MCF 10A (cell line): ENCODE data around the gene THRAP3. TPM values are rescaled to one million over a fixed set of nuclear protein-coding genes. Genes with fewer than 3 reads are reported as not detected.

Experiments
- BruUV-seq: library from RNA; stranded (reverse); fragments of 400-500 nt; replicated peaks from 2 replicates; lab custom pipeline; 2021; lab: Mats Ljungman, UMichigan
- CTCF ChIA-PET: fragments of 300-600 bp; sonication (Branson Sonifier 250); formaldehyde crosslinking; extraction: SDS; loops from one replicate; lab custom pipeline; 2021; ENCODE audit warnings: antibody characterized with exemption, inconsistent platforms; lab: Yijun Ruan, JAX
- POLR2A ChIA-PET: fragments of 300-600, 350-650 bp; sonication (Branson Sonifier 250); formaldehyde crosslinking; extraction: SDS; loops from one replicate; lab custom pipeline; 2020; ENCODE audit warnings: antibody characterized with exemption, inconsistent platforms; lab: Yijun Ruan, JAX
- DNase-seq: peaks from one replicate; pipeline ENCODE4 v3.0.0-alpha.2; 2018; ENCODE audit not compliant: unreplicated experiment
- H3K27ac Mint-ChIP-seq: one replicate; pipeline ENCODE4 v1.8.0; 2022; ENCODE audit warnings: mild to moderate bottlenecking, low read depth, mixed read lengths; ENCODE audit not compliant: unreplicated experiment
- H3K27me3 Mint-ChIP-seq: one replicate; pipeline ENCODE4 v1.8.0; 2022; ENCODE audit warnings: mixed read lengths; ENCODE audit not compliant: insufficient read depth, unreplicated experiment
- H3K36me3 Mint-ChIP-seq: one replicate; pipeline ENCODE4 v1.8.0; 2022; ENCODE audit warnings: mild to moderate bottlenecking, moderate library complexity, mixed read lengths; ENCODE audit not compliant: insufficient read depth, unreplicated experiment
- H3K4me1 Mint-ChIP-seq: one replicate; pipeline ENCODE4 v1.8.0; 2022; ENCODE audit warnings: mixed read lengths; ENCODE audit not compliant: insufficient read depth, unreplicated experiment
- H3K4me3 Mint-ChIP-seq: one replicate; pipeline ENCODE4 v1.8.0; 2022; ENCODE audit warnings: mild to moderate bottlenecking, moderate library complexity, mixed read lengths; ENCODE audit not compliant: unreplicated experiment
- H3K9me3 Mint-ChIP-seq: one replicate; pipeline ENCODE4 v1.8.0; 2022; ENCODE audit warnings: mixed read lengths; ENCODE audit not compliant: unreplicated experiment
- CTCF ChIP-seq: fragments of 200-600 bp; IDR thresholded peaks from one replicate; pipeline ENCODE4 v1.8.0; 2022; ENCODE audit warnings: antibody characterized with exemption, mild to moderate bottlenecking; ENCODE audit not compliant: unreplicated experiment
- intact Hi-C: fragments of 100-400 bp; cut with micrococcal nuclease; formaldehyde crosslinking; loops from 2 replicates; pipeline ENCODE4 v1.14.1; 2022
- total RNA-seq: library from RNA; stranded (reverse); gene quantifications from 2 replicates; pipeline ENCODE4 v1.2.3, GENCODE V29; 2022

THRAP3 gene
- total RNA-seq, 1 experiment from 2014 or later = 92.2 TPM

GRCh38 chr1:36239941-36240637 lies 15.8 kb downstream of the THRAP3 start:
- no peak for TF ChIP-seq CTCF
- no peaks in the 10 kb centered on the region for H3K27me3 Mint-ChIP-seq
- ChIA-PET CTCF (interaction anchor here (0.6 to 1.6 kb wide), 5 partner anchors 9 to 158 kb away, joined by 3 to 9 read pairs (median 5); partner anchors contain the start of gene TRAPPC3), POLR2A (interaction anchor here (0.7 to 1.2 kb wide), 3 partner anchors 15 to 147 kb away, joined by 3 to 5 read pairs (median 4); partner anchors contain the start of gene TRAPPC3)
- H3K36me3 Mint-ChIP-seq = peaks cover 83% of the 10 kb centered on the region
- DNase-seq = no peak
- H3K4me1 Mint-ChIP-seq = peaks cover 13% of the 10 kb centered on the region
- intact Hi-C loops = no loop called here
- no peaks in the 10 kb centered on the region for H3K9me3 Mint-ChIP-seq
- no TSS peak for BruUV-seq
- no peak overlapping the region for H3K27ac Mint-ChIP-seq
- H3K4me3 Mint-ChIP-seq = no peak overlapping the region

GRCh38 chr1:36247538-36247937 lies 23.3 kb downstream of the THRAP3 start:
- DNase-seq = no peak
- peaks cover 57% of the 10 kb centered on the region for H3K36me3 Mint-ChIP-seq
- TF ChIP-seq CTCF = no peak
- peaks cover 25% of the 10 kb centered on the region for H3K4me1 Mint-ChIP-seq
- intact Hi-C loops = no loop called here
- H3K27ac Mint-ChIP-seq = peak overlapping the region; percentile 92
- POLR2A ChIA-PET = interaction anchor here (0.7 to 5.9 kb wide), 4 partner anchors 10 to 23 kb away, joined by 3 to 72 read pairs (median 4); partner anchors contain the start of gene THRAP3
- no TSS peak for BruUV-seq
- H3K4me3 Mint-ChIP-seq = no peak overlapping the region
- no peaks in the 10 kb centered on the region for H3K27me3 Mint-ChIP-seq
- CTCF ChIA-PET = interaction anchor here (0.6 to 1.5 kb wide), 5 partner anchors 12 to 154 kb away, joined by 3 to 7 read pairs (median 3); no protein-coding TSS in a partner anchor
- no peaks in the 10 kb centered on the region for H3K9me3 Mint-ChIP-seq

GRCh38 chr1:36248250-36248894 lies 24.1 kb downstream of the THRAP3 start:
- H3K27me3 Mint-ChIP-seq = no peaks in the 10 kb centered on the region
- peaks cover 28% of the 10 kb centered on the region for H3K4me1 Mint-ChIP-seq
- peaks cover 52% of the 10 kb centered on the region for H3K36me3 Mint-ChIP-seq
- BruUV-seq = no TSS peak
- intact Hi-C loops = no loop called here
- ChIA-PET POLR2A (interaction anchor here (1.0 to 5.9 kb wide), 4 partner anchors 12 to 138 kb away, joined by 3 to 72 read pairs (median 5); partner anchors contain the start of gene THRAP3), CTCF (interaction anchor here (0.7 to 1.5 kb wide), 3 partner anchors 23 to 858 kb away, joined by 4 to 7 read pairs (median 5); no protein-coding TSS in a partner anchor)
- peak; percentile 93 for DNase-seq
- no peak for TF ChIP-seq CTCF
- peak overlapping the region; percentile 57 for H3K4me3 Mint-ChIP-seq
- H3K27ac Mint-ChIP-seq = peak overlapping the region; percentile 92
- H3K9me3 Mint-ChIP-seq = no peaks in the 10 kb centered on the region
